HFF-Myc (cell line): Measurements from ENCODE around the gene AHDC1.

Source experiments
- DNase-seq: peaks from one replicate; pipeline ENCODE4 v3.0.0-alpha.2; 2011; ENCODE audit warnings: low read depth; ENCODE audit errors: extremely low read depth
- H3K4me3 ChIP-seq: replicated peaks from 2 replicates; pipeline ENCODE4 v1.5.1; 2011; ENCODE audit warnings: low read depth, mild to moderate bottlenecking, control low read depth, low read length
- TF ChIP-seq, protein P1 (sequence below): IDR thresholded peaks from 2 replicates; pipeline ENCODE4 v1.5.1; 2012; ENCODE audit warnings: mild to moderate bottlenecking, low read depth, low read length, control low read depth; ENCODE audit errors: missing control alignments

Gene AHDC1

DNA sequence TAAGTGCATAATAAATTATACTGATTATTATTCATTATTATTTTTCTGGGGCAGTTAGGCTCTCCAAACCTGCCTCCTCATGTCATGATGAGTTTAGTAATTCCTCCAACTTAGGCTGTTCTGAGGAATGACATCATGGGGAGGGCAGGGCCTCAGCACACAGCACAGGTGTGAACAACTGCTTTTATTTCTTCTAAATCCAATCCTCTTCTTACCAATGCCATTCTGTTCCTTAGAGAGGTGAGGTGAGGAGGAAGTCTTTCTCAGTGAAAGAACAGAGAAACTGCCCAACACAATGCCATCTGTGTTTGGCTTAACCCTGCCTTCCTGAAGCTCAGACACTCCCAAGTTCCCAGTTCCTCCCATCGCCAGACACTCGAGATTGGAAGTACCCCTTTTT, 68.6 kb downstream of the AHDC1 start:
- H3K4me3 ChIP-seq = no peak overlapping the region
- DNase-seq = no peak
- TF ChIP-seq, protein P1, sequence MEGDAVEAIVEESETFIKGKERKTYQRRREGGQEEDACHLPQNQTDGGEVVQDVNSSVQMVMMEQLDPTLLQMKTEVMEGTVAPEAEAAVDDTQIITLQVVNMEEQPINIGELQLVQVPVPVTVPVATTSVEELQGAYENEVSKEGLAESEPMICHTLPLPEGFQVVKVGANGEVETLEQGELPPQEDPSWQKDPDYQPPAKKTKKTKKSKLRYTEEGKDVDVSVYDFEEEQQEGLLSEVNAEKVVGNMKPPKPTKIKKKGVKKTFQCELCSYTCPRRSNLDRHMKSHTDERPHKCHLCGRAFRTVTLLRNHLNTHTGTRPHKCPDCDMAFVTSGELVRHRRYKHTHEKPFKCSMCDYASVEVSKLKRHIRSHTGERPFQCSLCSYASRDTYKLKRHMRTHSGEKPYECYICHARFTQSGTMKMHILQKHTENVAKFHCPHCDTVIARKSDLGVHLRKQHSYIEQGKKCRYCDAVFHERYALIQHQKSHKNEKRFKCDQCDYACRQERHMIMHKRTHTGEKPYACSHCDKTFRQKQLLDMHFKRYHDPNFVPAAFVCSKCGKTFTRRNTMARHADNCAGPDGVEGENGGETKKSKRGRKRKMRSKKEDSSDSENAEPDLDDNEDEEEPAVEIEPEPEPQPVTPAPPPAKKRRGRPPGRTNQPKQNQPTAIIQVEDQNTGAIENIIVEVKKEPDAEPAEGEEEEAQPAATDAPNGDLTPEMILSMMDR = no peak

DNA sequence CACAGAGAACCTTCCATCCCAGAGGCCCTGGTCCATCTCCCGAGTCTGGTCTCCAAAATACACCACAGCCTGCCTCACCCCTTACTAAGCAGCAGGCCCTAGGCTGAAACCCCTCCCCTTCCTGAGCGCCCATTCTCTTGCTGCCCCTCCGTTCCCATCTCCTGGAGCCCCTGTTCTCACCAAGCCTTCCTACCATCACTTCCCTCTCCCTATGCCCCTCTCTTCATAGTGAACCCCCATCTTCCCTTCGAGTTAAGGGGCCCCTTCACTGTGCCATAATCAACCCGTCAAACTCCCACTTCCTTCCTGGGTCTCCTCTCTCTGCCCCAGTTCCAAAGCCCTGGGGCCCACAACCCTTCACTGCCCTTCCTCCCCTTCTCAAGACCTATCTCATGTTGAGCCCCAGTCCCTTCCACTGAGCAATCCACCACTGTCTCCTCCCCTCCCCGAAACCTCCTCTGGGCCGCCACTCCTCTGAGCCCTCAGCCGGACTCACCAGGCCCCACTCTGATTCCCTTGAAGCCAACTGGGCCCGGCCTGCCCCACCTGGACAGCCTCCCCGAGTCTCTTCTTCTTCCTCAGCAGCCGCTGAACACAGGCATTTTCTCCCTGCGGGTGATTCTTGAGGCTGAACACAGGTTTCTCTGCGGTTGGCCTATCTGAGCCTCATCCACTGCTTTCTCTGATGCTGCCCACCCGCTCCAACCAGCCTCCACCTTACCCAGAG, 71.8 kb downstream of the AHDC1 start:
- TF ChIP-seq, protein P1 = no peak
- no peak overlapping the region for H3K4me3 ChIP-seq
- no peak for DNase-seq

DNA sequence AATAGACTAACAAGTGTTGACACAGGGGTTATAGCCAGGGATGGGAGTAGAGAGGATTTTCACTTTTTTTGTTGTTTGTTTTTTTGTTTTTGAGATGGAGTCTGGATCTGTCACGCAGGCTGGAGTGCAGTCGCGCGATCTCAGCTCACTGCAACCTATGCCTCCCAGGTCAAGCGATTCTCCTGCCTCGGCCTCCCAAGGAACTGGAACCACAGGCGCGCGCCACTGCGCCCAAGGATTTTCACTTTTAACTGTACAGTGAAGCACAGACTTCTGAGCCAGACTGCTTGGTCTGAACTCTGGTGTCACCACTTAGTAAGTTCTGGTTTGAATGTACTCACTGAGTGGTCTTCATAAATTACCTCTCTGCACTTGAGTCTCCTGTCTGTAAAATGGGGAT, 73.8 kb downstream of the AHDC1 start:
- TF ChIP-seq, protein P1 = no peak
- no peak for DNase-seq
- H3K4me3 ChIP-seq = no peak overlapping the region

DNA sequence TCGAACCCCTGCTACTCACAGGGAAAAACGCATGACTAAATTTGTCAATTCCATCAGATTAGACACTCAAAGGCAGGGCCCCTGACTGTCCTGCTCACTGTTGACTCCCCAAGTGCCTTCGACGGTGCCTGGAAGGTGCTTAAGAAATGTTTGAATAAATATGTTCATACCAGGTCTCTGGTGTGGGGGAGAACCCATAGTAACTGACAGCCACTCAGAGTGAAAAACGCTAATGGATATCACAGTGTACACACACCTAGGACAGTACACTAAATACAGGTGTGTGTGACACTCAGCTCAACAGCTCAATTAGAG, 74.3 kb downstream of the AHDC1 start:
- H3K4me3 ChIP-seq = no peak overlapping the region
- TF ChIP-seq, protein P1 = no peak
- DNase-seq = no peak

DNA sequence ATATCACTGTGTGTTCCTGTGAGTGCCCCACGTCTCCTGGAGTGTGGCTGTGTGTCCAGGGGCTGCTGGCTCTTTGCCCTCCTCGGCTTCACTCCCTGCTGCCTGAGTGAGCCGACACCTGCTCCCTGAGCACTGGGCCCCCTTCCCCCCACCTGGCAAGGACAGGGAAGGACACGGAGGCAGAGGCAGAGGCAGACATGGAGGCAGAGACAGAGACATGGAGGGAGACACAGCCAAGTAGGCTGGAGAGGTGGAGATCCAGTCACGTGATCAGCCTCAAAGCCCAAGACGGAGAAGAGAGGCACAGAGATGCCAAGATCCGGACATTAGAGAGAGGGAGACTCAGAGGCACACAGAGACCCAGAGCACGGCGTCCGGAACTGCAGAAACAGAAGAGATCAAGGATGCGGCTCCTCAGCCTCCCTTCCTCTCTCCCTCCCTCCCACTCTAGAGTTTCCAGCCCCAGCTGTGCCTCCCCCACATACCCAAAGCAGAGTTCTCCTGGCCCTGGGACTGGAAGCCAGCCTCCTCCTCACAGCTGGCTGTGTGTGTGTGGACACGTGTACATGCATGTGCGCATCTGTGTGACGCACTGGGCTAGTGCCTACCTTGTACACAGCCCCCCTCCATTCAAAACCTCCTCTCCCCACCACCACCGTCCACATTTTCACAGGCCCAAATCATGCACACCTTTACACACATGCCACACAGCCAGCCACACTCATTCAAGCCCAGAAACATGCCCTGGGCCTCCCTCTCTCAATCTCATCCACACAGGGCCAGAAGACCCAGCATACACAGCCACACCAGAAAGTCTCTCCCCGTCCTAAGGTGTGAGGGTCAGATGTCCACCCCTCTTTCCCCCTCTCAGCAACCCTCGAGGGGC, 74.9 kb downstream of the AHDC1 start:
- DNase-seq = no peak
- TF ChIP-seq, protein P1 = no peak
- no peak overlapping the region for H3K4me3 ChIP-seq

DNA sequence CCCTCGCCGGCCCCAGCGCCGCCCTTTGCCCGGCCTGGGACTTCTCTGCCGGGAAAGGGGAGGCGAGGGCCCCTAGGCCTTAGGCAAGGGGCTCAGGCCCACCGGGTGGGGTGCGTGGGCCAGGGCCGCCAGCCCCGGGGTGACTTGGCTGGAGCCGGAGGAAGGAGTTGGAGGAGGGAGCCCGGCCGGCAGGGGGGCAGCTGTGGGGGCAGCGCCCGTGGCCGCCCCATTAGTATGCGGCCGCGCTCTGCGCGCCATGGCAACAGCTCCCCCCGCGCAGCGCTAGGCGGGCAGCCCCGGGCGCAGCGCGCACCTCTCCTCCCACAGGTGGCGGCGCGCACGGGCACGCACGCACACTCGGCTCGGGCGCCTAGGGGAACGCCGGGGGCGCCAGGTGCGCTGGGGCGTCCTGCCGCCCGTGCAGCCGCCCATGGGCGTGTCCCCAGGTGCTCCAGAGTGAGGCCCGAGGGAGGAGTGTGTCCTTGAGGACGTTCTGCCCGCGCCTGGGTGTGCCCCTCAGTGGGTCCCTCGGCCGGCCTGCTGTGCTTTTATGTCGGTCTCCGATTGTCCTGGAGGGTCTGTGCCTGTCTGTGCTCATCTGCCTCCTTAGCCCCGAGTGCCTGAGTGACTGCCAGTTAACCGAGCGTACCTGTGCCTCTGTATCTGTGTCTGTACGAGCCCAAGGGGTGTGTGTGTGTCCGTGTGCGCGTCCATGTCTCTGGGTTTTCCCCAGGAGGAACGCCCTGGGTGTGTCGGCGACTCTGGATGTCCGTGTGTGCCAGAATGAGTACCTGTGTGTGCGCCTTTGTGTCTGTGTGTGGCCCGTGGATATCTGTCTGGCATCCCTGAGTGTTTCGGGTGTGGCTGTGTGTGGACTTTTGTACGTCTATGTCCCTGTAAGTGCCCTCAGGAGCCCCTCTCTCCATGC, 75.8 kb downstream of the AHDC1 start:
- no peak for DNase-seq
- TF ChIP-seq, protein P1 = no peak
- no peak overlapping the region for H3K4me3 ChIP-seq
